ENCODE results near the gene C17orf78.

GRCh38 chr17:37388266-37388665, 12.5 kb downstream of the C17orf78 start:
- TF ChIP-seq CTCF (IDR thresholded peaks at IDR 0.05; ENCODE audit: low read depth, low read length, poor library complexity, severe bottlenecking) = no peak
- no peak for TF ChIP-seq EZH2phosphoT487 (IDR thresholded peaks at IDR 0.05; ENCODE audit: borderline replicate concordance, low read length)
